Prostate gland (tissue), 2 donors: ENCODE data around the gene CD38.

ENCODE experiments used
- CTCF ChIP-seq, 4 experiments: fragments of 200-600 bp in 2 of 4; fragments of 450-650 bp in 2 of 4; sonication (generic) in 2 of 4; IDR thresholded peaks; 1 replicate in 3 of 4; 2 replicates in 1 of 4; pipeline ENCODE4 v1.5.1; 2016 to 2019; ENCODE audit warnings: antibody characterized with exemption in 4 of 4, mild to moderate bottlenecking in 2 of 4, moderate library complexity in 2 of 4
- POLR2A ChIP-seq: fragments of 450-650 bp; IDR thresholded peaks from one replicate; pipeline ENCODE4 v1.6.1; 2016; ENCODE audit warnings: antibody characterized with exemption, mild to moderate bottlenecking

DNA sequence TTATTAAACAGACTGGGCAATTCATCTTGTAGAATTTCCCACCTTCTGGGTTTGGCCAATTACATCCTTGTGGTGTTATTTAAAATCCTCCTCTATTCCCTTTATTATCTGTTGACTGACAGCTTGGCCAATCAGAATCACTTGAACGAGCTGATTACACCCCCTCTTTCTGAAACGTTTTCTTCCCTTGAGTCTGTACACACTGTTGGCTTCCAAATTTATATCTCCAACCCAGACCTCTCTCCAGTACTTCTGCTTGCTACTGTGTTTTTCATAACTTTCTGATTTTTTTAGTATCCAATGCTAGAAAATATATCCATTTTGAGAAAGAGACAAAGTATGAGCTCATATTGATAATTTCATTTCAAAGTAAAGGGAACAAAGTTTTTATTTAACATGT is 14.8 kb downstream of the CD38 start:
- TF ChIP-seq CTCF (IDR thresholded peaks at IDR 0.05): no peak
- TF ChIP-seq POLR2A: no peak
